K562 (cell line): ENCODE measurements around the gene CCDC17. TPM values are rescaled to one million over a fixed set of nuclear protein-coding genes. Genes with fewer than 3 reads are reported as not detected.

ENCODE experiments used
- ADNP ChIP-seq: fragments of 200-800 bp; sonication (Bioruptor generic); IDR thresholded peaks from 2 replicates; pipeline ENCODE4 v1.6.1; 2016; ENCODE audit warnings: missing genetic modification characterization, missing compliant biosample characterization
- DNMT1 ChIP-seq: fragments of 450-650 bp; IDR thresholded peaks from 2 replicates; pipeline ENCODE4 v1.6.1; 2016; ENCODE audit warnings: antibody characterized with exemption, mild to moderate bottlenecking
- FOS ChIP-seq: IDR thresholded peaks from 3 replicates; pipeline ENCODE4 v1.6.1; 2011; ENCODE audit not compliant: insufficient read length; ENCODE audit errors: extremely low read depth
- FOXK2 ChIP-seq, 2 experiments: fragments of 450-650 bp; IDR thresholded peaks in 1 of 2; conservative IDR thresholded peaks in 1 of 2; 2 replicates each; pipeline ENCODE4 v1.6.1; 2016; ENCODE audit warnings: low read depth in 2 of 2, mild to moderate bottlenecking in 1 of 2
- GTF2A2 ChIP-seq: IDR thresholded peaks from 2 replicates; pipeline ENCODE4 v1.6.1; 2016; ENCODE audit warnings: mild to moderate bottlenecking, missing genetic modification characterization, missing compliant biosample characterization
- MIER1 ChIP-seq: fragments of 450-650 bp; IDR thresholded peaks from 2 replicates; pipeline ENCODE4 v1.6.1; 2016; ENCODE audit warnings: antibody characterized with exemption, mild to moderate bottlenecking, low read depth
- NONO ChIP-seq, 2 experiments: fragments of 200-400 bp in 1 of 2; fragments of 450-650 bp in 1 of 2; formaldehyde crosslinking in 1 of 2; IDR thresholded peaks; 2 replicates each; pipeline ENCODE4 v1.6.1; 2017; ENCODE audit warnings: low read depth in 2 of 2, mild to moderate bottlenecking in 2 of 2, moderate library complexity in 2 of 2, low read length in 1 of 2
- PRPF4 ChIP-seq: fragments of 200-400 bp; formaldehyde crosslinking; IDR thresholded peaks from one replicate; pipeline ENCODE4 v1.6.1; 2017; ENCODE audit warnings: low read length, low read depth, mild to moderate bottlenecking; ENCODE audit not compliant: insufficient read depth, poor library complexity, severe bottlenecking
- SMARCC2 ChIP-seq: fragments of 450-650 bp; IDR thresholded peaks from 2 replicates; pipeline ENCODE4 v1.6.1; 2017; ENCODE audit warnings: antibody characterized with exemption, moderate library complexity, mild to moderate bottlenecking, low read depth
- ZNF224 ChIP-seq: sonication (generic); formaldehyde crosslinking; IDR thresholded peaks from 2 replicates; pipeline ENCODE4 v1.8.0; 2022; ENCODE audit warnings: mild to moderate bottlenecking, missing genetic modification reagents
- ZNF79 ChIP-seq: fragments of 250-450 bp; sonication (Bioruptor Pico); IDR thresholded peaks from 2 replicates; pipeline ENCODE4 v1.4.0; 2020; ENCODE audit warnings: low read depth, mild to moderate bottlenecking, moderate library complexity
- polyA plus RNA-seq, 8 experiments: library from polyadenylated mRNA; depleted of rRNA in 4 of 8; stranded (reverse) in 5 of 8; unstranded in 3 of 8; fragments of >200 nt; fragmentation: Nextera tagmentation in 2 of 8; fragmentation: Illumina TruSeq in 1 of 8; extraction: Ambion mirVana in 2 of 8; extraction: Trizol in 1 of 8; gene quantifications; 2 replicates each; pipeline versions ENCODE4 v1.2.1 to v1.2.3, GENCODE V29; 2011 to 2014; ENCODE audit warnings: inconsistent platforms in 1 of 8, missing spikeins in 1 of 8
- total RNA-seq, 7 experiments: library from RNA; depleted of rRNA in 6 of 7; stranded (reverse); fragments of >200 nt in 6 of 7; fragmentation: Illumina TruSeq in 2 of 7; extraction: Trizol in 2 of 7; gene quantifications; 2 replicates each; pipeline versions ENCODE4 v1.2.1 to v1.2.3, GENCODE V29; 2011 to 2021; ENCODE audit warnings: low replicate concordance in 1 of 7
- TF ChIP-seq, protein P1 (sequence below): fragments of 200-600 bp; sonication (generic); IDR thresholded peaks from one replicate; pipeline ENCODE4 v1.6.1; 2012; ENCODE audit warnings: mild to moderate bottlenecking, low read depth, low read length, inconsistent platforms
- TF ChIP-seq, protein P2 (sequence below): fragments of 200-800 bp; sonication (Bioruptor generic); IDR thresholded peaks from 2 replicates; pipeline ENCODE4 v1.6.1; 2017; ENCODE audit warnings: missing genetic modification characterization, missing compliant biosample characterization

Gene CCDC17
- total and polyA plus RNA-seq, 9 of the 15 experiments (the other 6 are each of a cell fraction or from before 2014, with no cell fraction given) = 0.20 to 2.4 (median 0.85) TPM

DNA sequence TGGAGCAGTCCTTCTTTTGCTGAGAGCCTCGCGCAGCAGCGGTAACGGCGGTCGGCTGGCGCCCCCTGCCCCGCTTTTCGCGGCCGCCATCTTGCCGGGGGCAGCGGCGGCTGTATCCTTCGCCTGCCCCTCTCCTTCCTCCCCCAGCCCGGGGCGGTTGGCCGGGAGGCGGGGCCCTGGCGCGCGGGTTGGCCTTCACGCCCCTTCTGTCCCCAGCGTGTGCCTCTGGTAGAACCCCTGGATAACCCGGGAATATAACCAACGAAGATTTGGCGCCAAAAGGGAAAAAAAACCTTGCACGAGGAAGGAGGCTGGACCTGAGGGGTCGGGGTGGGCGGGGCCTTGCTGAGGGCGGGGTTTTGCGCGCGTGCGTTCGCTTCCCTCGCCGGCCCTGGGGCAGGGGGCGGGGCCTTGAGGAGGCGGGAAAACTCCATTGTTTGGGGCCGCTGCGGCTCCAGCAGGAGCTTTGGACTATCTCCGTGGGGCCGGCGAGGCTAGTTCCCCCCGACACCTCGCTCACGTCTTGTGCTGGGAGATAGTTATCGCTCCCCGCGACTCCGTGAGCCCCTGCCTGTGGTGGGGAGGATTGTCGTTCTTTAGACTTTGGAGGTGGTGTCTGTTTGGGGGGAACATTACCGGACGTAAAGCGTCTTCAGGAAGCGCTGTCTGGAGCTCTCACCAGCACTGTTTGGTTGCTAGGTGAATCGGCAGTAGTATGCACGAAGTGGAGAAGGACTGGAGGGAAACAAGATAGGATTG lies 39.3 kb downstream of the CCDC17 start (continued):
- TF ChIP-seq, protein P1, sequence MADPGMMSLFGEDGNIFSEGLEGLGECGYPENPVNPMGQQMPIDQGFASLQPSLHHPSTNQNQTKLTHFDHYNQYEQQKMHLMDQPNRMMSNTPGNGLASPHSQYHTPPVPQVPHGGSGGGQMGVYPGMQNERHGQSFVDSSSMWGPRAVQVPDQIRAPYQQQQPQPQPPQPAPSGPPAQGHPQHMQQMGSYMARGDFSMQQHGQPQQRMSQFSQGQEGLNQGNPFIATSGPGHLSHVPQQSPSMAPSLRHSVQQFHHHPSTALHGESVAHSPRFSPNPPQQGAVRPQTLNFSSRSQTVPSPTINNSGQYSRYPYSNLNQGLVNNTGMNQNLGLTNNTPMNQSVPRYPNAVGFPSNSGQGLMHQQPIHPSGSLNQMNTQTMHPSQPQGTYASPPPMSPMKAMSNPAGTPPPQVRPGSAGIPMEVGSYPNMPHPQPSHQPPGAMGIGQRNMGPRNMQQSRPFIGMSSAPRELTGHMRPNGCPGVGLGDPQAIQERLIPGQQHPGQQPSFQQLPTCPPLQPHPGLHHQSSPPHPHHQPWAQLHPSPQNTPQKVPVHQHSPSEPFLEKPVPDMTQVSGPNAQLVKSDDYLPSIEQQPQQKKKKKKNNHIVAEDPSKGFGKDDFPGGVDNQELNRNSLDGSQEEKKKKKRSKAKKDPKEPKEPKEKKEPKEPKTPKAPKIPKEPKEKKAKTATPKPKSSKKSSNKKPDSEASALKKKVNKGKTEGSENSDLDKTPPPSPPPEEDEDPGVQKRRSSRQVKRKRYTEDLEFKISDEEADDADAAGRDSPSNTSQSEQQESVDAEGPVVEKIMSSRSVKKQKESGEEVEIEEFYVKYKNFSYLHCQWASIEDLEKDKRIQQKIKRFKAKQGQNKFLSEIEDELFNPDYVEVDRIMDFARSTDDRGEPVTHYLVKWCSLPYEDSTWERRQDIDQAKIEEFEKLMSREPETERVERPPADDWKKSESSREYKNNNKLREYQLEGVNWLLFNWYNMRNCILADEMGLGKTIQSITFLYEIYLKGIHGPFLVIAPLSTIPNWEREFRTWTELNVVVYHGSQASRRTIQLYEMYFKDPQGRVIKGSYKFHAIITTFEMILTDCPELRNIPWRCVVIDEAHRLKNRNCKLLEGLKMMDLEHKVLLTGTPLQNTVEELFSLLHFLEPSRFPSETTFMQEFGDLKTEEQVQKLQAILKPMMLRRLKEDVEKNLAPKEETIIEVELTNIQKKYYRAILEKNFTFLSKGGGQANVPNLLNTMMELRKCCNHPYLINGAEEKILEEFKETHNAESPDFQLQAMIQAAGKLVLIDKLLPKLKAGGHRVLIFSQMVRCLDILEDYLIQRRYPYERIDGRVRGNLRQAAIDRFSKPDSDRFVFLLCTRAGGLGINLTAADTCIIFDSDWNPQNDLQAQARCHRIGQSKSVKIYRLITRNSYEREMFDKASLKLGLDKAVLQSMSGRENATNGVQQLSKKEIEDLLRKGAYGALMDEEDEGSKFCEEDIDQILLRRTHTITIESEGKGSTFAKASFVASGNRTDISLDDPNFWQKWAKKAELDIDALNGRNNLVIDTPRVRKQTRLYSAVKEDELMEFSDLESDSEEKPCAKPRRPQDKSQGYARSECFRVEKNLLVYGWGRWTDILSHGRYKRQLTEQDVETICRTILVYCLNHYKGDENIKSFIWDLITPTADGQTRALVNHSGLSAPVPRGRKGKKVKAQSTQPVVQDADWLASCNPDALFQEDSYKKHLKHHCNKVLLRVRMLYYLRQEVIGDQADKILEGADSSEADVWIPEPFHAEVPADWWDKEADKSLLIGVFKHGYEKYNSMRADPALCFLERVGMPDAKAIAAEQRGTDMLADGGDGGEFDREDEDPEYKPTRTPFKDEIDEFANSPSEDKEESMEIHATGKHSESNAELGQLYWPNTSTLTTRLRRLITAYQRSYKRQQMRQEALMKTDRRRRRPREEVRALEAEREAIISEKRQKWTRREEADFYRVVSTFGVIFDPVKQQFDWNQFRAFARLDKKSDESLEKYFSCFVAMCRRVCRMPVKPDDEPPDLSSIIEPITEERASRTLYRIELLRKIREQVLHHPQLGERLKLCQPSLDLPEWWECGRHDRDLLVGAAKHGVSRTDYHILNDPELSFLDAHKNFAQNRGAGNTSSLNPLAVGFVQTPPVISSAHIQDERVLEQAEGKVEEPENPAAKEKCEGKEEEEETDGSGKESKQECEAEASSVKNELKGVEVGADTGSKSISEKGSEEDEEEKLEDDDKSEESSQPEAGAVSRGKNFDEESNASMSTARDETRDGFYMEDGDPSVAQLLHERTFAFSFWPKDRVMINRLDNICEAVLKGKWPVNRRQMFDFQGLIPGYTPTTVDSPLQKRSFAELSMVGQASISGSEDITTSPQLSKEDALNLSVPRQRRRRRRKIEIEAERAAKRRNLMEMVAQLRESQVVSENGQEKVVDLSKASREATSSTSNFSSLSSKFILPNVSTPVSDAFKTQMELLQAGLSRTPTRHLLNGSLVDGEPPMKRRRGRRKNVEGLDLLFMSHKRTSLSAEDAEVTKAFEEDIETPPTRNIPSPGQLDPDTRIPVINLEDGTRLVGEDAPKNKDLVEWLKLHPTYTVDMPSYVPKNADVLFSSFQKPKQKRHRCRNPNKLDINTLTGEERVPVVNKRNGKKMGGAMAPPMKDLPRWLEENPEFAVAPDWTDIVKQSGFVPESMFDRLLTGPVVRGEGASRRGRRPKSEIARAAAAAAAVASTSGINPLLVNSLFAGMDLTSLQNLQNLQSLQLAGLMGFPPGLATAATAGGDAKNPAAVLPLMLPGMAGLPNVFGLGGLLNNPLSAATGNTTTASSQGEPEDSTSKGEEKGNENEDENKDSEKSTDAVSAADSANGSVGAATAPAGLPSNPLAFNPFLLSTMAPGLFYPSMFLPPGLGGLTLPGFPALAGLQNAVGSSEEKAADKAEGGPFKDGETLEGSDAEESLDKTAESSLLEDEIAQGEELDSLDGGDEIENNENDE = no peak
- TF ChIP-seq MIER1 (no peak), NONO (IDR thresholded peaks at IDR 0.05; ENCODE audit: low read depth in 2 of 2, low read length in 1 of 2) (peak in 1 of 2 experiments; percentile 79; a peak in 2 of 4 replicates), DNMT1 (no peak; the same call in 1 of the 2 replicates), FOS (no peak), PRPF4 (peak; percentile 92), SMARCC2 (no peak; the same call in 1 of the 2 replicates), ZNF224 (CRISPR knock-in tag) (no peak), ZNF79 (CRISPR knock-in tag) (no peak), ADNP (tag) (no peak), GTF2A2 (tag) (no peak), FOXK2 (conservative IDR thresholded peaks at IDR 0.05 in 1 of 2, IDR thresholded peaks at IDR 0.05 in 1 of 2; ENCODE audit: low read depth in 2 of 2) (peak; percentile 64 to 79; a peak in 3 of 4 replicates)
- TF ChIP-seq, protein P2, sequence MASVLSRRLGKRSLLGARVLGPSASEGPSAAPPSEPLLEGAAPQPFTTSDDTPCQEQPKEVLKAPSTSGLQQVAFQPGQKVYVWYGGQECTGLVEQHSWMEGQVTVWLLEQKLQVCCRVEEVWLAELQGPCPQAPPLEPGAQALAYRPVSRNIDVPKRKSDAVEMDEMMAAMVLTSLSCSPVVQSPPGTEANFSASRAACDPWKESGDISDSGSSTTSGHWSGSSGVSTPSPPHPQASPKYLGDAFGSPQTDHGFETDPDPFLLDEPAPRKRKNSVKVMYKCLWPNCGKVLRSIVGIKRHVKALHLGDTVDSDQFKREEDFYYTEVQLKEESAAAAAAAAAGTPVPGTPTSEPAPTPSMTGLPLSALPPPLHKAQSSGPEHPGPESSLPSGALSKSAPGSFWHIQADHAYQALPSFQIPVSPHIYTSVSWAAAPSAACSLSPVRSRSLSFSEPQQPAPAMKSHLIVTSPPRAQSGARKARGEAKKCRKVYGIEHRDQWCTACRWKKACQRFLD = no peak
